Measurements from ENCODE around the gene ZNF491.
"Not testable (repeated sequence)": the region's sequence is repeated elsewhere in the genome, so short reads cannot be mapped to it uniquely, and the experiment has no call there.

ZNF491 gene

GRCh38 chr19:11848594-11849469 lies 50.5 kb downstream of the ZNF491 start, which contains the start of gene ZNF439:
Gene ZNF439 (plus strand): TSS chr19:11848726. CDS start chr19:11848868, 142 bp downstream.
- TF ChIP-seq CTCF (conservative IDR thresholded peaks at IDR 0.05; ENCODE audit: control insufficient read depth, insufficient read depth, low read depth, low read length): no peak
- H3K4me3 ChIP-seq (ENCODE audit: control insufficient read depth, low read depth, low read length): peak within 1 kb of the TSS; percentile 46
- peak; percentile 34 for DNase-seq (ENCODE audit: low read depth)

- not testable (repeated sequence) for DNase-seq (ENCODE audit: low read depth); H3K4me3 ChIP-seq (ENCODE audit: control insufficient read depth, low read depth, low read length)
Measured at GRCh38 chr19:11850289-11850688, 52.0 kb downstream of the ZNF491 start.

GRCh38 chr19:11853358-11853757 lies 55.0 kb downstream of the ZNF491 start:
- H3K4me3 ChIP-seq (ENCODE audit: control insufficient read depth, low read depth, low read length): no peak overlapping the region

GRCh38 chr19:11856596-11857250 lies 58.4 kb downstream of the ZNF491 start:
- no peak for TF ChIP-seq CTCF (conservative IDR thresholded peaks at IDR 0.05; ENCODE audit: control insufficient read depth, insufficient read depth, low read depth, low read length)
- no peak overlapping the region for H3K4me3 ChIP-seq (ENCODE audit: control insufficient read depth, low read depth, low read length)
- DNase-seq (ENCODE audit: low read depth): no peak

More at GRCh38 chr19:11853358-11853757, 55.0 kb downstream of the ZNF491 start:
- TF ChIP-seq CTCF (conservative IDR thresholded peaks at IDR 0.05; ENCODE audit: control insufficient read depth, insufficient read depth, low read depth, low read length): no peak
- DNase-seq (ENCODE audit: low read depth): no peak
